Left ventricle myocardium superior (tissue), 1 donor: ENCODE measurements around the gene PTGER4. TPM values are rescaled to one million over a fixed set of nuclear protein-coding genes. Genes with fewer than 3 reads are reported as not detected.

ENCODE experiments used
- ATAC-seq: fragments of 200-7000 bp; cut with Tn5 transposase; one replicate; pipeline ENCODE4 v1.9.1; 2020; ENCODE audit warnings: mild to moderate bottlenecking, moderate library complexity
- DNase-seq: peaks from one replicate; pipeline ENCODE4 v3.0.0-alpha.2; 2020
- intact Hi-C: fragments of 100-400 bp; cut with micrococcal nuclease; formaldehyde crosslinking; loops from one replicate; pipeline ENCODE4 v1.11.0; 2022
- total RNA-seq: library from RNA; stranded (reverse); fragmentation: NEBNext Ultra II Directional; extraction: Animal tissue kit (Norgen Biotek cat#: 25700); gene quantifications from one replicate; pipeline ENCODE4 v1.2.1, GENCODE V29; 2021
- donor health status: DM: no; HTN: yes; CAD: no; lungs with severe emphysema.

PTGER4 gene
- total RNA-seq, 1 donor from 2014 or later: 6.6 TPM

GRCh38 chr5:40666657-40667056, 13.1 kb upstream of the PTGER4 start:
- intact Hi-C loops: no loop called here
- ATAC-seq: no peak
- DNase-seq: no peak

- intact Hi-C loops: no loop called here
- no peak for DNase-seq
- ATAC-seq: no peak
Measured at GRCh38 chr5:40667161-40667663, 12.5 kb upstream of the PTGER4 start.

GRCh38 chr5:40669606-40670390, 9.9 kb upstream of the PTGER4 start:
- DNase-seq: no peak
- no peak for ATAC-seq
- intact Hi-C loops: no loop called here

- intact Hi-C loops: no loop called here
- DNase-seq (no peak), ATAC-seq (peak; percentile 63)
Measured at GRCh38 chr5:40672425-40672824, 7.3 kb upstream of the PTGER4 start.

GRCh38 chr5:40674661-40675235, 5.0 kb upstream of the PTGER4 start:
- DNase-seq: no peak
- intact Hi-C loops: no loop called here
- no peak for ATAC-seq

- intact Hi-C loops: no loop called here
- no peak for DNase-seq
- ATAC-seq: no peak
Measured at GRCh38 chr5:40675396-40676133, 4.2 kb upstream of the PTGER4 start.

GRCh38 chr5:40676613-40677343, 2.9 kb upstream of the PTGER4 start:
- ATAC-seq (no peak), DNase-seq (peak; percentile 59)
- intact Hi-C loops: no loop called here

- intact Hi-C loops: no loop called here
- DNase-seq: no peak
- ATAC-seq: no peak
Measured at GRCh38 chr5:40677456-40677855, 2.3 kb upstream of the PTGER4 start.

GRCh38 chr5:40678026-40678425, 1.7 kb upstream of the PTGER4 start:
- intact Hi-C loops: no loop called here

GRCh38 chr5:40678460-40679147, 1.1 kb upstream of the PTGER4 start:
- ATAC-seq: no peak
- no peak for DNase-seq
- intact Hi-C loops: no loop called here

More at GRCh38 chr5:40678026-40678425, 1.7 kb upstream of the PTGER4 start:
- DNase-seq (no peak), ATAC-seq (no peak)

GRCh38 chr5:40679148-40679912, 385 bp upstream of the PTGER4 start:
- ATAC-seq (peak; percentile 97), DNase-seq (peak; percentile 95)
- intact Hi-C loops: no loop called here

GRCh38 chr5:40680741-40681362, 1.1 kb downstream of the PTGER4 start:
- intact Hi-C loops: no loop called here
- DNase-seq: peak; percentile 41
- ATAC-seq: no peak

- peak; percentile 59 for DNase-seq
- no peak for ATAC-seq
- intact Hi-C loops: no loop called here
Measured at GRCh38 chr5:40681363-40682153, 1.8 kb downstream of the PTGER4 start.

GRCh38 chr5:40682154-40683017, 2.7 kb downstream of the PTGER4 start:
- ATAC-seq (no peak), DNase-seq (peak; percentile 31)
- intact Hi-C loops: no loop called here

GRCh38 chr5:40683305-40683704, 3.6 kb downstream of the PTGER4 start:
- intact Hi-C loops: no loop called here
- ATAC-seq (no peak), DNase-seq (no peak)

- ATAC-seq: no peak
- DNase-seq: no peak
- intact Hi-C loops: loop anchor here (5.0 kb wide), 1 partner anchor 738 kb away; no protein-coding TSS in a partner anchor
Measured at GRCh38 chr5:40685193-40685592, 5.5 kb downstream of the PTGER4 start.
